H1 (cell line): ENCODE data around the gene SLC35B1. TPM values are rescaled to one million over a fixed set of nuclear protein-coding genes. Genes with fewer than 3 reads are reported as not detected.

Source experiments
- CTCF ChIA-PET: fragments of 300-600 bp; sonication (Branson Sonifier 250); formaldehyde crosslinking; loops from one replicate; lab custom pipeline; 2021; ENCODE audit not compliant: partially characterized antibody; lab: Charles Lee
- POLR2A ChIA-PET: fragments of 300-600 bp; sonication (Branson Sonifier 250); formaldehyde crosslinking; loops from one replicate; lab custom pipeline; 2021; ENCODE audit warnings: inconsistent platforms; ENCODE audit not compliant: partially characterized antibody; lab: Charles Lee
- DNase-seq, 2 experiments: peaks; one replicate each; pipeline versions ENCODE4 v3.0.0 to v3.0.0-alpha.2; 2010 to 2022; ENCODE audit warnings: low spot score in 2 of 2, low read depth in 1 of 2, mixed read lengths in 1 of 2
- FAIRE-seq: peaks from 2 replicates; lab custom pipeline; 2011; peaks lifted over from hg19 to GRCh38; lab: Jason Lieb, UNC
- H2AFZ ChIP-seq: 2 replicates; pipeline ENCODE4 v1.8.1; 2012; ENCODE audit warnings: low read length, inconsistent platforms
- H2AK5ac ChIP-seq: 2 replicates; pipeline ENCODE4 v1.6.1; 2013; ENCODE audit warnings: low read depth, low read length
- H2BK120ac ChIP-seq: replicated peaks from 2 replicates; pipeline ENCODE3; 2013; ENCODE audit warnings: low read depth, low read length, inconsistent platforms
- H2BK12ac ChIP-seq: 2 replicates; pipeline ENCODE4 v1.6.1; 2013; ENCODE audit warnings: low read depth, low read length
- H2BK15ac ChIP-seq: 2 replicates; pipeline ENCODE4 v1.6.1; 2013; ENCODE audit warnings: low read length
- H2BK20ac ChIP-seq: 2 replicates; pipeline ENCODE4 v1.6.1; 2013; ENCODE audit warnings: low read length
- H2BK5ac ChIP-seq: 2 replicates; pipeline ENCODE4 v1.6.1; 2013; ENCODE audit warnings: low read depth, low read length
- H3K14ac ChIP-seq: 2 replicates; pipeline ENCODE4 v1.6.1; 2013; ENCODE audit warnings: inconsistent platforms; ENCODE audit not compliant: insufficient read length
- H3K18ac ChIP-seq: 2 replicates; pipeline ENCODE4 v1.6.1; 2013; ENCODE audit warnings: low read length; ENCODE audit errors: extremely low read depth
- H3K23ac ChIP-seq: 2 replicates; pipeline ENCODE4 v1.6.1; 2013; ENCODE audit warnings: inconsistent platforms; ENCODE audit not compliant: insufficient read length
- H3K23me2 ChIP-seq: 2 replicates; pipeline ENCODE4 v1.6.1; 2013; ENCODE audit warnings: low read depth, low read length
- H3K27ac ChIP-seq: 2 replicates; pipeline ENCODE4 v1.6.1; 2011; ENCODE audit warnings: low read depth, low read length, inconsistent platforms
- H3K27me3 ChIP-seq, 4 experiments: replicated peaks in 1 of 4; 1 replicate in 1 of 4; 2 replicates in 3 of 4; pipeline versions ENCODE4 v1.6.1 to v1.8.1; 2011 to 2013; ENCODE audit warnings: low read length in 3 of 4, mild to moderate bottlenecking in 3 of 4, inconsistent platforms in 2 of 4, mixed read lengths in 2 of 4, moderate library complexity in 1 of 4; ENCODE audit not compliant: control insufficient read depth in 3 of 4, insufficient read depth in 3 of 4; ENCODE audit errors: extremely low read depth in 1 of 4
- H3K36me3 ChIP-seq, 4 experiments: 2 replicates each; pipeline versions ENCODE4 v1.6.1 to v1.8.1; 2011 to 2013; ENCODE audit warnings: mild to moderate bottlenecking in 4 of 4, low read length in 3 of 4, moderate library complexity in 2 of 4, control low read depth in 1 of 4, inconsistent platforms in 1 of 4; ENCODE audit not compliant: insufficient read depth in 4 of 4, control insufficient read depth in 2 of 4
- H3K4ac ChIP-seq: replicated peaks from 2 replicates; pipeline ENCODE3; 2013; ENCODE audit warnings: low read length, low read depth, mixed read lengths, inconsistent platforms; ENCODE audit not compliant: insufficient read length
- H3K4me1 ChIP-seq, 4 experiments: replicated peaks in 1 of 4; 1 replicate in 1 of 4; 2 replicates in 3 of 4; pipeline versions ENCODE4 v1.6.1 to v1.8.1; 2011 to 2013; ENCODE audit warnings: low read length in 3 of 4, inconsistent platforms in 2 of 4, mixed read lengths in 1 of 4; ENCODE audit not compliant: insufficient read depth in 4 of 4, control insufficient read depth in 3 of 4
- H3K4me2 ChIP-seq, 2 experiments: 2 replicates each; pipeline versions ENCODE4 v1.6.1 to v1.8.1; 2011 to 2013; ENCODE audit warnings: low read depth in 2 of 2, low read length in 2 of 2, control low read depth in 1 of 2, inconsistent platforms in 1 of 2, mild to moderate bottlenecking in 1 of 2; ENCODE audit not compliant: insufficient read depth in 1 of 2
- H3K4me3 ChIP-seq, 4 experiments: fragments of 200-600, 300-600 bp in 1 of 4; sonication (generic), shearing (Covaris generic), sonication (Bioruptor Twin) in 1 of 4; 2 replicates each; pipeline versions ENCODE4 v1.5.1 to v1.8.1; 2011 to 2016; ENCODE audit warnings: low read length in 4 of 4, low read depth in 3 of 4, control low read depth in 2 of 4, inconsistent platforms in 2 of 4, mild to moderate bottlenecking in 2 of 4, mixed read lengths in 1 of 4, moderate library complexity in 1 of 4; ENCODE audit not compliant: insufficient read depth in 2 of 4; ENCODE audit errors: extremely low read depth in 1 of 4
- H3K56ac ChIP-seq: replicated peaks from 2 replicates; pipeline ENCODE3; 2013; ENCODE audit warnings: low read depth, mild to moderate bottlenecking, mixed read lengths, low read length, inconsistent platforms; ENCODE audit not compliant: insufficient read length
- H3K79me1 ChIP-seq: 2 replicates; pipeline ENCODE4 v1.6.1; 2013; ENCODE audit warnings: low read depth, low read length, control low read depth
- H3K79me2 ChIP-seq, 2 experiments: 2 replicates each; pipeline versions ENCODE4 v1.6.1 to v1.8.1; 2012 to 2013; ENCODE audit warnings: low read length in 2 of 2, mild to moderate bottlenecking in 2 of 2, inconsistent platforms in 1 of 2; ENCODE audit not compliant: insufficient read depth in 2 of 2, control insufficient read depth in 1 of 2
- H3K9ac ChIP-seq, 4 experiments: replicated peaks in 1 of 4; 1 replicate in 1 of 4; 2 replicates in 3 of 4; pipeline versions ENCODE4 v1.6.1 to v1.8.1; 2011 to 2013; ENCODE audit warnings: low read depth in 3 of 4, low read length in 3 of 4, control low read depth in 2 of 4, mild to moderate bottlenecking in 2 of 4, moderate library complexity in 2 of 4, inconsistent platforms in 1 of 4; ENCODE audit errors: extremely low read depth in 1 of 4
- H3K9me3 ChIP-seq, 2 experiments: 2 replicates each; pipeline versions ENCODE4 v1.6.1 to v1.8.1; 2012 to 2013; ENCODE audit warnings: mild to moderate bottlenecking in 2 of 2, moderate library complexity in 2 of 2, control low read depth in 1 of 2, inconsistent platforms in 1 of 2, low read depth in 1 of 2, low read length in 1 of 2, mixed read lengths in 1 of 2; ENCODE audit not compliant: insufficient read depth in 2 of 2
- H4K20me1 ChIP-seq, 2 experiments: replicated peaks in 1 of 2; 2 replicates each; pipeline versions ENCODE3 to v1.8.1; 2011 to 2013; ENCODE audit warnings: inconsistent platforms in 2 of 2, low read length in 2 of 2, mild to moderate bottlenecking in 1 of 2; ENCODE audit not compliant: insufficient read depth in 2 of 2, control insufficient read depth in 1 of 2
- H4K5ac ChIP-seq: 2 replicates; pipeline ENCODE4 v1.6.1; 2013; ENCODE audit warnings: low read length, low read depth, mixed read lengths, inconsistent platforms; ENCODE audit not compliant: insufficient read length
- H4K8ac ChIP-seq: 2 replicates; pipeline ENCODE4 v1.8.0; 2013; ENCODE audit warnings: mild to moderate bottlenecking, moderate library complexity, low read length, inconsistent platforms; ENCODE audit not compliant: insufficient read depth; ENCODE audit errors: extremely low read depth
- H4K91ac ChIP-seq: replicated peaks from 2 replicates; pipeline ENCODE3; 2013; ENCODE audit warnings: low read length, mixed read lengths, inconsistent platforms; ENCODE audit not compliant: insufficient read length
- BACH1 ChIP-seq: IDR thresholded peaks from 2 replicates; pipeline ENCODE4 v1.6.1; 2012; ENCODE audit warnings: low read length, improper control_type of control experiment
- HDAC6 ChIP-seq: IDR thresholded peaks from one replicate; pipeline ENCODE4 v1.7.1; 2012; ENCODE audit warnings: low read depth, mild to moderate bottlenecking, inconsistent platforms, low read length, moderate library complexity
- KDM5A ChIP-seq: fragments of 200-600 bp; IDR thresholded peaks from 2 replicates; pipeline ENCODE4 v1.7.1; 2012; ENCODE audit warnings: mild to moderate bottlenecking, low read length, inconsistent platforms, mixed read lengths
- POU5F1 ChIP-seq: IDR thresholded peaks from 2 replicates; pipeline ENCODE4 v1.6.1; 2011; ENCODE audit warnings: low read depth, mild to moderate bottlenecking, low read length, moderate library complexity
- RBBP5 ChIP-seq: IDR thresholded peaks from 2 replicates; pipeline ENCODE4 v1.7.1; 2012; ENCODE audit warnings: low read depth, mild to moderate bottlenecking, inconsistent platforms, low read length, moderate library complexity, borderline replicate concordance
- WGBS, 2 experiments: shearing (Covaris generic) in 1 of 2; methylation state at CpG; one replicate each; pipeline versions ENCODE4 v1.1.6 to v1.1.7; 2013 to 2015; ENCODE audit warnings: low lambda C conversion rate in 2 of 2, mixed read lengths in 2 of 2, inconsistent platforms in 1 of 2, low coverage in 1 of 2, missing lambda C conversion rate in 1 of 2; ENCODE audit not compliant: insufficient replicate concordance in 2 of 2, insufficient coverage in 1 of 2, insufficient read length in 1 of 2; ENCODE audit errors: extremely low coverage in 1 of 2, missing lambda C conversion rate in 1 of 2; 5-methylcytosine and 5-hydroxymethylcytosine counted together
- polyA plus RNA-seq, 7 experiments: library from polyadenylated mRNA; depleted of rRNA in 3 of 7; stranded (reverse) in 5 of 7; unstranded in 2 of 7; fragments of >200 nt in 5 of 7; fragments of 200-250 nt in 2 of 7; gene quantifications; 1 replicate in 5 of 7; 2 replicates in 1 of 7; 4 replicates in 1 of 7; pipeline versions ENCODE4 v1.2.1 to v1.2.3, GENCODE V29; 2011 to 2013; ENCODE audit warnings: missing spikeins in 2 of 7, mixed read lengths in 2 of 7
- total RNA-seq: library from RNA; stranded (reverse); fragmentation: NEBNext Ultra II Directional; extraction: Animal tissue kit (Norgen Biotek cat#: 25700); gene quantifications from 2 replicates; pipeline ENCODE4 v1.2.1, GENCODE V29; 2021
- TF ChIP-seq, protein P1 (sequence below): IDR thresholded peaks from 2 replicates; pipeline ENCODE4 v1.6.1; 2012; ENCODE audit warnings: inconsistent platforms

Gene SLC35B1
- total and polyA plus RNA-seq, 2 of the 8 experiments (the other 6 are each of a cell fraction or from before 2014, with no cell fraction given) = 56.5 to 87.7 TPM

- Histone ChIP-seq H3K18ac (no peak overlapping the region), H3K4ac (no peak overlapping the region), H2BK12ac (no peak overlapping the region), H3K79me2 (peaks cover 6 to 59% of the 10 kb centered on the region in 2 experiments), H3K36me3 (peaks cover 0 to 4% (median 1%) of the 10 kb centered on the region in 4 experiments; a peak in 1 of 8 replicates), H2BK20ac (no peak overlapping the region), H2BK15ac (no peak overlapping the region), H4K91ac (no peak overlapping the region), H3K14ac (no peak overlapping the region), H4K8ac (no peak overlapping the region), H3K4me1 (peaks cover 0 to 2% (median 0%) of the 10 kb centered on the region in 4 experiments; a peak in 3 of 7 replicates), H3K27me3 (no peaks in the 10 kb centered on the region), H3K9ac (no peak overlapping the region), H3K23ac (no peak overlapping the region), H4K5ac (no peak overlapping the region), H2AK5ac (no peak overlapping the region), H3K4me3 (no peak overlapping the region), H3K56ac (no peak overlapping the region), H3K9me3 (no peaks in the 10 kb centered on the region), H2BK5ac (no peak overlapping the region), H2BK120ac (no peak overlapping the region), H4K20me1 (peaks cover 0 to 11% of the 10 kb centered on the region in 2 experiments), H3K4me2 (no peak overlapping the region), H3K27ac (no peak overlapping the region), H3K23me2 (no peaks in the 10 kb centered on the region), H3K79me1 (peaks cover 2% of the 10 kb centered on the region), H2AFZ (no peak overlapping the region)
- 95% methylated on average over 8 of the region's 8 CpGs; no CpG with 5 or more reads in 1 of the 2 experiments for WGBS, 2 experiments
- TF ChIP-seq BACH1 (no peak), KDM5A (no peak), HDAC6 (no peak), POU5F1 (no peak), RBBP5 (no peak)
- TF ChIP-seq, protein P1, sequence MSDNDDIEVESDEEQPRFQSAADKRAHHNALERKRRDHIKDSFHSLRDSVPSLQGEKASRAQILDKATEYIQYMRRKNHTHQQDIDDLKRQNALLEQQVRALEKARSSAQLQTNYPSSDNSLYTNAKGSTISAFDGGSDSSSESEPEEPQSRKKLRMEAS = no peak
- ChIA-PET POLR2A (interaction anchor here (6.9 kb wide), 1 partner anchor 9 kb away, joined by 56 read pairs; the partner anchor contains the start of gene FAM117A), CTCF (interaction anchor here (0.6 to 0.8 kb wide), 3 partner anchors 10 to 320 kb away, joined by 3 to 4 read pairs (median 3); no protein-coding TSS in a partner anchor)
- no peak for FAIRE-seq
- DNase-seq = no peak
These were observed 46.2 kb upstream of the SLC35B1 start for GRCh38 chr17:49753959-49754391.
